Esophagus muscularis mucosa (tissue), 4 donors: ENCODE results near the gene SLC16A5. TPM values are rescaled to one million over a fixed set of nuclear protein-coding genes. Genes with fewer than 3 reads are reported as not detected.

ENCODE experiments used
- DNase-seq: peaks from one replicate; pipeline ENCODE4 v3.0.0-alpha.2; 2017; ENCODE audit errors: extremely low spot score
- H3K27ac ChIP-seq, 4 donors: fragments of 200-600 bp; sonication (generic); replicated peaks in 1 of 4; 1 replicate in 3 of 4; 2 replicates in 1 of 4; pipeline ENCODE4 v1.5.1; 2016 to 2019; ENCODE audit warnings: mild to moderate bottlenecking in 1 of 4
- H3K27me3 ChIP-seq, 4 donors: fragments of 200-600 bp; sonication (generic); one replicate each; pipeline versions ENCODE4 v1.5.1 to v1.6.0; 2016 to 2019
- H3K36me3 ChIP-seq, 4 donors: fragments of 200-600 bp; sonication (generic); one replicate each; pipeline ENCODE4 v1.5.1; 2016 to 2019
- H3K4me1 ChIP-seq, 4 donors: fragments of 200-600 bp; sonication (generic); one replicate each; pipeline ENCODE4 v1.5.1; 2016 to 2019
- H3K4me3 ChIP-seq, 4 donors: fragments of 200-600 bp; sonication (generic); 1 replicate in 2 of 4; 2 replicates in 2 of 4; pipeline ENCODE4 v1.5.1; 2016 to 2019; ENCODE audit warnings: mild to moderate bottlenecking in 4 of 4, moderate library complexity in 1 of 4
- H3K9me3 ChIP-seq, 4 donors: fragments of 200-600 bp; sonication (generic); 1 replicate in 3 of 4; 2 replicates in 1 of 4; pipeline ENCODE4 v1.5.1; 2016 to 2019
- EP300 ChIP-seq: sonication (generic); formaldehyde crosslinking; IDR thresholded peaks from one replicate; pipeline ENCODE4 v1.6.1; 2017; ENCODE audit warnings: antibody characterized with exemption
- POLR2A ChIP-seq: fragments of 450-650 bp; IDR thresholded peaks from one replicate; pipeline ENCODE4 v1.6.1; 2017; ENCODE audit warnings: antibody characterized with exemption, moderate library complexity, mild to moderate bottlenecking, low read depth
- POLR2AphosphoS5 ChIP-seq, 2 donors: sonication (generic); formaldehyde crosslinking; IDR thresholded peaks; one replicate each; pipeline ENCODE4 v1.6.1; 2017; ENCODE audit warnings: antibody characterized with exemption in 2 of 2
- WGBS: methylation state at CpG from one replicate; pipeline ENCODE4 v1.1.5; 2018; 5-methylcytosine and 5-hydroxymethylcytosine counted together
- intact Hi-C: fragments of 100-400 bp; cut with DNase I; formaldehyde crosslinking; loops from one replicate; pipeline ENCODE4 v1.15.1; 2023
- total RNA-seq, 4 donors: library from RNA; depleted of rRNA; stranded (reverse); fragments of >200 nt; gene quantifications; one replicate each; pipeline versions ENCODE4 v1.1.0 to v1.2.1, GENCODE V29; 2016
- TF ChIP-seq, protein P1 (sequence below), 3 experiments: fragments of 200-600 bp in 2 of 3; fragments of 450-650 bp in 1 of 3; sonication (generic) in 2 of 3; IDR thresholded peaks; one replicate each; pipeline ENCODE4 v1.5.1; 2017 to 2019; ENCODE audit warnings: antibody characterized with exemption in 3 of 3, mild to moderate bottlenecking in 2 of 3, moderate library complexity in 1 of 3

SLC16A5 gene
- total RNA-seq, 4 donors from 2014 or later, result 3.8 to 9.7 (median 7.6) TPM

GRCh38 chr17:75098861-75099260, 11.1 kb downstream of the SLC16A5 start:
- Histone ChIP-seq H3K4me3 (no peak overlapping the region), H3K27me3 (no peaks in the 10 kb centered on the region), H3K27ac (no peak overlapping the region), H3K4me1 (peaks cover 5 to 10% (median 8%) of the 10 kb centered on the region in 4 donors), H3K9me3 (no peaks in the 10 kb centered on the region), H3K36me3 (peaks cover 0 to 17% (median 12%) of the 10 kb centered on the region in 4 donors)
- intact Hi-C loops, result no loop called here
- 93% methylated on average over 7 of the region's 7 CpGs for WGBS
- no peak for DNase-seq
- TF ChIP-seq POLR2A (no peak), POLR2AphosphoS5 (IDR thresholded peaks at IDR 0.05) (no peak), EP300 (no peak)
- TF ChIP-seq, protein P1, sequence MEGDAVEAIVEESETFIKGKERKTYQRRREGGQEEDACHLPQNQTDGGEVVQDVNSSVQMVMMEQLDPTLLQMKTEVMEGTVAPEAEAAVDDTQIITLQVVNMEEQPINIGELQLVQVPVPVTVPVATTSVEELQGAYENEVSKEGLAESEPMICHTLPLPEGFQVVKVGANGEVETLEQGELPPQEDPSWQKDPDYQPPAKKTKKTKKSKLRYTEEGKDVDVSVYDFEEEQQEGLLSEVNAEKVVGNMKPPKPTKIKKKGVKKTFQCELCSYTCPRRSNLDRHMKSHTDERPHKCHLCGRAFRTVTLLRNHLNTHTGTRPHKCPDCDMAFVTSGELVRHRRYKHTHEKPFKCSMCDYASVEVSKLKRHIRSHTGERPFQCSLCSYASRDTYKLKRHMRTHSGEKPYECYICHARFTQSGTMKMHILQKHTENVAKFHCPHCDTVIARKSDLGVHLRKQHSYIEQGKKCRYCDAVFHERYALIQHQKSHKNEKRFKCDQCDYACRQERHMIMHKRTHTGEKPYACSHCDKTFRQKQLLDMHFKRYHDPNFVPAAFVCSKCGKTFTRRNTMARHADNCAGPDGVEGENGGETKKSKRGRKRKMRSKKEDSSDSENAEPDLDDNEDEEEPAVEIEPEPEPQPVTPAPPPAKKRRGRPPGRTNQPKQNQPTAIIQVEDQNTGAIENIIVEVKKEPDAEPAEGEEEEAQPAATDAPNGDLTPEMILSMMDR (IDR thresholded peaks at IDR 0.05), result no peak

DNA sequence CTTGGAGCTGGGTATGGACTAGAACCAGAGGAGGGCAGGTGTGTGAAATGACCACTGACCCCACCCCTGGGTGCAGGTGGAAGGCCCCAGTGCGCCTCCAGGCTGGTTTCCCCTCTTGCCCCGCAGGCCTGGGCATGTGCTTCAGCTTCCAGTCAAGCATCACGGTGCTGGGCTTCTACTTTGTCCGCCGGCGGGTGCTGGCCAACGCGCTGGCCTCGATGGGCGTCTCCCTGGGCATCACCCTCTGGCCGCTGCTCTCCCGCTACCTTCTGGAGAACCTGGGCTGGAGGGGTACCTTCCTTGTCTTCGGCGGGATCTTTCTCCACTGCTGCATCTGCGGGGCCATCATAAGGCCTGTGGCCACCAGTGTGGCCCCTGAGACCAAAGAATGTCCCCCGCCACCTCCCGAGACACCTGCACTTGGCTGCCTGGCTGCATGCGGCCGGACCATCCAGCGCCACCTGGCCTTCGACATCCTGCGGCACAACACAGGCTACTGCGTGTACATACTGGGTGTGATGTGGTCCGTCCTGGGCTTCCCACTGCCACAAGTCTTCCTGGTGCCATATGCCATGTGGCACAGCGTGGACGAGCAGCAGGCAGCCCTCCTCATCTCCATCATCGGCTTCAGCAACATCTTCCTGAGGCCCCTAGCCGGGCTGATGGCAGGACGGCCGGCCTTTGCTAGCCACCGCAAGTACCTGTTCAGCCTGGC, 12.3 kb downstream of the SLC16A5 start:
- TF ChIP-seq POLR2A, result no peak
- TF ChIP-seq, protein P1 (IDR thresholded peaks at IDR 0.05), result no peak
- no peak for TF ChIP-seq EP300
- no peak for TF ChIP-seq POLR2AphosphoS5 (IDR thresholded peaks at IDR 0.05)
- Histone ChIP-seq H3K27ac (no peak overlapping the region), H3K36me3 (peaks cover 0 to 17% (median 12%) of the 10 kb centered on the region in 4 donors), H3K9me3 (no peaks in the 10 kb centered on the region), H3K27me3 (no peaks in the 10 kb centered on the region), H3K4me3 (no peak overlapping the region), H3K4me1 (peaks cover 5 to 10% (median 8%) of the 10 kb centered on the region in 4 donors)
- no peak for DNase-seq
- WGBS, result 91% methylated on average over 15 of the region's 31 CpGs
- intact Hi-C loops, result loop anchor here (10.0 kb wide), 1 partner anchor 125 kb away; the partner anchor contains the start of gene HID1

DNA sequence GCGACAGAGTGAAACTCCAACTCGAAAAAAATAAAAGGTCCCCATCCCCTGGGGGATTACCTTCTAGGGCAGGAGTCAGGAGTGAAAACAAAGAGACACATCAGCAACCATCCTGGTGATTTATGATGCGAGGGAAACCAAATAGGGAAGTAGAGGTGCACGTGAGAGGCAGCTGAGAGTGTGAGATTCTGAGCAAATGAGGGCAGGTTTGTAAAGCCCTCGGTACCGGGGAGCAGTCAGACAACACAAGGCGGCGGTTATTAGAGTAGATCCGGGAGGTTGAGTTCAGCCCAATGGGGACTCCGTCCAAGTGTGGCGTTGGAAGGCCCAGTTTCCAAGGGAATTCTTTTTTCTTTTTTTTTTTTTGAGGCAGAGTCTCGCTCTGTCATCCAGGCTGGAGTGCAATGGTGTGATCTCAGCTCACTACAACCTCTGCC, 14.6 kb downstream of the SLC16A5 start:
- 69% methylated on average over 12 of the region's 12 CpGs for WGBS
- Histone ChIP-seq H3K27ac (no peak overlapping the region), H3K36me3 (peaks cover 0 to 17% (median 12%) of the 10 kb centered on the region in 4 donors), H3K9me3 (no peaks in the 10 kb centered on the region), H3K4me3 (no peak overlapping the region), H3K4me1 (peaks cover 0 to 7% (median 0%) of the 10 kb centered on the region in 4 donors), H3K27me3 (no peaks in the 10 kb centered on the region)
- no peak for TF ChIP-seq EP300
- no peak for TF ChIP-seq POLR2AphosphoS5 (IDR thresholded peaks at IDR 0.05)
- TF ChIP-seq, protein P1 (IDR thresholded peaks at IDR 0.05), result no peak
- no peak for TF ChIP-seq POLR2A
- DNase-seq, result no peak
- intact Hi-C loops, result loop anchor here (10.0 kb wide), 1 partner anchor 128 kb away; the partner anchor contains the start of gene HID1

GRCh38 chr17:75103601-75104554, 16.1 kb downstream of the SLC16A5 start:
- 81% methylated on average over 12 of the region's 14 CpGs for WGBS
- TF ChIP-seq POLR2AphosphoS5 (IDR thresholded peaks at IDR 0.05), result no peak
- no peak for TF ChIP-seq POLR2A
- TF ChIP-seq EP300, result no peak
- TF ChIP-seq, protein P1 (IDR thresholded peaks at IDR 0.05), result no peak
- no peak overlapping the region for H3K27ac ChIP-seq
- H3K27me3 ChIP-seq, result no peaks in the 10 kb centered on the region
- H3K4me1 ChIP-seq, result peaks cover under 1 to 10% (median 2%) of the 10 kb centered on the region in 4 donors
- intact Hi-C loops, result loop anchor here (10.0 kb wide), 1 partner anchor 129 kb away; the partner anchor contains the start of gene HID1
- DNase-seq, result no peak
- H3K9me3 ChIP-seq, result no peaks in the 10 kb centered on the region
- peaks cover 0 to 17% (median 11%) of the 10 kb centered on the region in 4 donors for H3K36me3 ChIP-seq
- no peak overlapping the region for H3K4me3 ChIP-seq
